HFF-Myc (cell line): ENCODE data around the gene CCDC188.
A peak's percentile ranks its signal among the peaks of the same experiment; 100 is the strongest.

Source experiments
- DNase-seq: peaks from one replicate; pipeline ENCODE4 v3.0.0-alpha.2; 2011; ENCODE audit warnings: low read depth; ENCODE audit errors: extremely low read depth
- H3K4me3 ChIP-seq: replicated peaks from 2 replicates; pipeline ENCODE4 v1.5.1; 2011; ENCODE audit warnings: low read depth, mild to moderate bottlenecking, control low read depth, low read length
- CTCF ChIP-seq: IDR thresholded peaks from 2 replicates; pipeline ENCODE4 v1.5.1; 2012; ENCODE audit warnings: mild to moderate bottlenecking, low read depth, low read length, control low read depth; ENCODE audit errors: missing control alignments

Gene CCDC188

DNA sequence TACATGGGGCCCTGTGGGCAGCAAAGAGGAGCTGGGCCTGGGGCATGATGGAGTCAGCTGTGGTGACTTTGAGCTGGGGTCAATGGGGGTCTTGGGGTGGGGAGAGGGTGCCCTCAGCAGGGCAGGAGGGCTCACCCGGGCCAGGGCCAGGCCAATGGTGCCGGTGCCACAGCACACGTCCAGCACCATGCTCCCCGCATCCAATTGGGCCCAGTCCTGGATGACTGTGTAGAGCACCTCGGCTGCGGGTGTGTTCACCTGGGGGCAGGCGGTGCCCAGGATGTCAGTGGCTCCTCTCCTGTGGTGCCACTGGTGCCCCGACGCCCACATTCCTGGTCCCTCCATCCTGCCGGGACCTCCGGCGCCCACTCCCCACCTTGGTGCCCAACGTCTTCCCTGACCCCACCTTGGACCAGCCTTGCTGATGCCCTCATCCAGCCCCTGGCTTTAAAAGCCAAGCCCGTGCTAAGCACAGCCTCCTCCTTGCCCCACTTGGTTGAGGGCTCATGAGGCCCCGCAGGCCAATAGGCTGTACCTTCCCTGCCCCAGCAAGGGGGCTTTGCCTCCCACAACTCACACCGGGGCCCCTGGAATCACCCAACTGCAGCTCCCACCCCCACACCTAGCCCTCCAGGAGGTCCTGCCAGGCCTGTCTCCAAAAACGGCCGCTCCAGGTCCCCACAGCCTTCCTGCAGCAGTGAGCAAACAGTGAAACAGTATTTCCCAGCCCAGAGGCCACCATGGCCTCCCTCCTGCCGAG lies 37.1 kb downstream of the CCDC188 start:
- TF ChIP-seq CTCF = no peak

DNA sequence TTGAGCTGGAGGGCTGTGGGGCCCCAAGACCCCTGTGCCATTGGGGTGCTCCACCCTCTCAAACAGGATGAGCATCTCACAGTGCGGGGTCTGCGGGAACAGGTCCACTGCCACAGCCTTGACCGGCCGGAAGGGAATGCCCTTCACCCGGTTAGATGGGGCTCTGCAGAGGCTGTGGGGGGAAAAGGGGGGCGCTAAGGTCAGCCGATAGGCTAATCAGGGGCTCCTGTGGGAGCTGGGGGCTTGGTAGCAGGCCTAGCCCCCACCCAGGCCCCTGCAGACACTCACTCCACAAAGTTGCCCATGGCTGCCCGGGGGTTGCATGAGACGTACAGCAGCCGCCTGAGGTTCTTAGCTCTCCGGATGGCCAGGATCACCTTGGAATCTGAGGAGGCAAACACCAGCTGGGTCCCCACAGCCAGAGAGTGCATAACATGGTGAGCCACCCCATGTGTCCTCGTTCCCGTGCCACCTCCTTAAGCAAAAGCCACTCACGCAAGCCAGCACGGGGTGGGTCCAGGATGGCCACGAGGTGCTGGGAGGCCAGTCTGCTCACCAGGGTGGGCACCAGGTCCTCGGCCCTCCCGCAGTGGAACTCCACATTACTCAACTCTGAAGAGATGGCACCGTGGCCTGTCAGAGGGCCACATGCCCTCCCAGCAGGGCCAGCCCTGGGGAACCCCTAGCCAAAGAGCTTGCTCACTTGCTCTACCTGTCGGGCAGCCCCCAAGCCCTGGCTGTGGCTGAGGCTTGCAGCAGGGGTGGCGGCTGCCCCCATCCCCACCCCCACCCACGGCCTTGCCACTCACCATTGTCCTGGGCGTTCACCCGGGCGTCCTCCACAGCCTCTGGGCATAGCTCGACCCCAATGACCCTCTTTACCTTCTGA lies 38.0 kb downstream of the CCDC188 start:
- DNase-seq = no peak
- TF ChIP-seq CTCF = no peak

More for the DNA sequence above, 37.1 kb downstream of the CCDC188 start:
- H3K4me3 ChIP-seq = no peak overlapping the region
- DNase-seq = no peak

GRCh38 chr22:20111689-20112622 lies 38.9 kb downstream of the CCDC188 start:
- no peak overlapping the region for H3K4me3 ChIP-seq
- DNase-seq = no peak
- TF ChIP-seq CTCF = no peak

More for the DNA sequence above, 38.0 kb downstream of the CCDC188 start:
- no peak overlapping the region for H3K4me3 ChIP-seq

DNA sequence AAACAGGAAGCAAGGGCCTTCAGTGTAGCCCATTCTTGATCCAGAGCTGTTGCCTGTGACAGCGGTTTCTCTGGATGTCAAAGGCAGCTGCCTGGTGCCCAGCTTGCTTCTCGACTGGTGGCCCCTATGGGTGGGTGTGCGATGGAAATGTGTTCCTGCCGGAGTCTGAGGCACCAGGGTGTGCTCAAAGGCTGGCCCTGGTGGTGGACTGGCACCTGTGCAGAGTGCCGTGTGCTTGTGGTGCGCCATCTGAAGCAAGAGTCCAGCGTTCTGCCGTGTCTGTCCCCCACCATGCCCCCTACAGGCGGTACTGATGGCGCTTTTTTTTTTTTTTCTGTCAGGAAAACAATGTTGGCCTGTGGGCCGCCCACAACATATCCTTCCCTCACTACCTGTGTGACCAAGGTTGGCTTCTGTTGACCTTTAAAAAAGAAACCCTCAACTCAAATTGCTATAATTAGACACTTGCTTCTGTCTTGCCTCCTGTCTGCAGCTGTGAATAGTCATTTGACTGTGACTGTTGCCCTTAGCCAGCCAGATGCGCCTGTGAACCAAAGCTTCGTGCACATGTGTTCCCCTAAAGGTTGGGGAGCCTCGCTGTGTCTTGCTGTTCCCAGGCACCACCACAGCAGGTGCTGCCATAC lies 39.7 kb downstream of the CCDC188 start:
- DNase-seq = no peak
- peak; percentile 61 for TF ChIP-seq CTCF
- no peak overlapping the region for H3K4me3 ChIP-seq

DNA sequence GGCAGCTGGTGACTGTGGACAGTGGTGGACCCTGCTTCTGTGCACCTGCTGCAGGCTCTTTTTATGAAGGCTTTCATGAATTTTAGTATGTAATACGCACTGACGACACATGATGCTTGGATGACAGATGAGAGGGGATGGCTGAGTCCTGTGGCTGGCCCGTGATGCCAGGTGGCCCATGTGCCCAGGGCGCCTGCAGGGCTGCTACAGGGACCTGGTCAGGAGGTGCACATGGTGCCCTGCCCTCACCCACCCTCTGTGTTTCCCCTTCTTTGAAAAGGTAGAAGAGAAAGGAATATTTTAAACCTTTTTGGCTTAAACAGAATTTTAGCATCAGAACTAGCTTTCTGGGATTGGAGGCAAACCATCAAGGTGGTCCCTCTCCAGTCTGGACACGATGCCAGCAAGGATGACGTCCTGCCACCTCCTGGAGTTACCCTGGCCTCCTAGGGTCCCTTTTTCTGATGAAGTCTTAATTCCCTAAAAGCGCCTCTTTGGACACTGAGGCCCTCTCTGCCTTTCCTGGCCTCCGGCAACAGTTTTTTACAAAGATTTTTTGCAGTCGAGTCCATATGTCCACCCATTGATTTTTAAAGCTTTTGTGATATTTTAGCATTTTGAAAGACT lies 40.4 kb downstream of the CCDC188 start:
- DNase-seq = no peak
- no peak overlapping the region for H3K4me3 ChIP-seq
- TF ChIP-seq CTCF = no peak
